ENCODE results near the gene KIRREL1. TPM values are rescaled to one million over a fixed set of nuclear protein-coding genes. Genes with fewer than 3 reads are reported as not detected.

The KIRREL1 gene
- total and polyA plus RNA-seq, 2 donors from 2014 or later: 13.7 to 54.9 TPM

GRCh38 chr1:158084747-158085146 lies 91.3 kb downstream of the KIRREL1 start:
- DNase-seq (no peak), FAIRE-seq (no peak)
- Histone ChIP-seq H3K27ac (ENCODE audit: low read depth in 2 of 2, low read length in 2 of 2) (no peak overlapping the region), H3K4me1 (ENCODE audit: control insufficient read depth in 2 of 3, insufficient read depth in 2 of 3, low read depth in 1 of 3, low read length in 3 of 3) (no peaks in the 10 kb centered on the region), H3K27me3 (ENCODE audit: control insufficient read depth, insufficient read depth, low read length) (no peaks in the 10 kb centered on the region), H3K9me3 (ENCODE audit: control insufficient read depth in 2 of 3, insufficient read depth in 1 of 3, low read length in 3 of 3) (no peaks in the 10 kb centered on the region), H3K9ac (ENCODE audit: low read length in 3 of 3) (no peak overlapping the region), H3K4me3 (ENCODE audit: low read length in 3 of 3) (no peak overlapping the region), H3K36me3 (ENCODE audit: control insufficient read depth in 2 of 3, insufficient read depth in 3 of 3, low read length in 3 of 3) (peaks cover 3 to 23% (median 18%) of the 10 kb centered on the region in 3 donors)
- intact Hi-C loops (cut with DNase I): loop anchor here (5.0 to 10.0 kb wide), 2 partner anchors 47 to 90 kb away; partner anchors contain the start of gene KIRREL1
- TF ChIP-seq, protein P1, sequence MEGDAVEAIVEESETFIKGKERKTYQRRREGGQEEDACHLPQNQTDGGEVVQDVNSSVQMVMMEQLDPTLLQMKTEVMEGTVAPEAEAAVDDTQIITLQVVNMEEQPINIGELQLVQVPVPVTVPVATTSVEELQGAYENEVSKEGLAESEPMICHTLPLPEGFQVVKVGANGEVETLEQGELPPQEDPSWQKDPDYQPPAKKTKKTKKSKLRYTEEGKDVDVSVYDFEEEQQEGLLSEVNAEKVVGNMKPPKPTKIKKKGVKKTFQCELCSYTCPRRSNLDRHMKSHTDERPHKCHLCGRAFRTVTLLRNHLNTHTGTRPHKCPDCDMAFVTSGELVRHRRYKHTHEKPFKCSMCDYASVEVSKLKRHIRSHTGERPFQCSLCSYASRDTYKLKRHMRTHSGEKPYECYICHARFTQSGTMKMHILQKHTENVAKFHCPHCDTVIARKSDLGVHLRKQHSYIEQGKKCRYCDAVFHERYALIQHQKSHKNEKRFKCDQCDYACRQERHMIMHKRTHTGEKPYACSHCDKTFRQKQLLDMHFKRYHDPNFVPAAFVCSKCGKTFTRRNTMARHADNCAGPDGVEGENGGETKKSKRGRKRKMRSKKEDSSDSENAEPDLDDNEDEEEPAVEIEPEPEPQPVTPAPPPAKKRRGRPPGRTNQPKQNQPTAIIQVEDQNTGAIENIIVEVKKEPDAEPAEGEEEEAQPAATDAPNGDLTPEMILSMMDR (IDR thresholded peaks at IDR 0.05; ENCODE audit: borderline replicate concordance, extremely low read depth, insufficient read depth): no peak

DNA sequence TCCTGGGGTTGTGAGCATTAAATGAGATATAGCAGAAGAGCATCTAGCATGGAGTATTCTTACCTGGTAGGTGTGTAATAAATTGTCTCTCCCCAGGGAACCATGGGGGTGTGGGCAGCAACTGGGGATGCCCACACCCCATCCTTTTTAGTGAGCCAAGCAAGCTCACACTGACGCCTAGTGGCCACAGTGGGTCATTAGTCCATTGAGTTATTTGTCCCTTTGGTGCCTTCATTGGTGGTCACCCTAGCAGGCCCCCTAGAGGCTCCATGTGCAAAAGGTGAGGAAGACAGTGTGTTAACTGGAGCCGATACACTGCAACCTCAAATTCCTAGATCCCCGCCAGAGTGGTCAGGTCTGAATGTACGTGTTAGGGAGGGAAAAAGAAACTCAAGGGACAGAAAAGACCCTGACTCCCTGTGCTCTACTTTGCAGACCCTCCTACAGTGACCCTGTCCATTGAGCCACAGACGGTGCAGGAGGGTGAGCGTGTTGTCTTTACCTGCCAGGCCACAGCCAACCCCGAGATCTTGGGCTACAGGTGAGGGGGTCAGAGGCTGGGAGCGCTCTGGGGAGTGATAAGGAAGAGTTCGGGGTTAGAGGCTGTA lies 94.0 kb downstream of the KIRREL1 start:
- peaks cover 3 to 31% (median 22%) of the 10 kb centered on the region in 3 donors for H3K36me3 ChIP-seq (ENCODE audit: control insufficient read depth in 2 of 3, insufficient read depth in 3 of 3, low read length in 3 of 3)
- H3K9me3 ChIP-seq (ENCODE audit: control insufficient read depth in 2 of 3, insufficient read depth in 1 of 3, low read length in 3 of 3): no peaks in the 10 kb centered on the region
- TF ChIP-seq, protein P1 (IDR thresholded peaks at IDR 0.05; ENCODE audit: borderline replicate concordance, extremely low read depth, insufficient read depth): peak; percentile 88
- intact Hi-C loops (cut with DNase I): loop anchor here (5.0 to 10.0 kb wide), 2 partner anchors 50 to 93 kb away; partner anchors contain the start of gene KIRREL1
- no peak overlapping the region for H3K9ac ChIP-seq (ENCODE audit: low read length in 3 of 3)
- no peaks in the 10 kb centered on the region for H3K4me1 ChIP-seq (ENCODE audit: control insufficient read depth in 2 of 3, insufficient read depth in 2 of 3, low read depth in 1 of 3, low read length in 3 of 3)
- FAIRE-seq (no peak), DNase-seq (peak in 4 of 5 donors; percentile 85 to 95 (median 90))
- H3K27me3 ChIP-seq (ENCODE audit: control insufficient read depth, insufficient read depth, low read length): no peaks in the 10 kb centered on the region
- H3K4me3 ChIP-seq (ENCODE audit: low read length in 3 of 3): no peak overlapping the region
- no peak overlapping the region for H3K27ac ChIP-seq (ENCODE audit: low read depth in 2 of 2, low read length in 2 of 2)

- Histone ChIP-seq H3K27me3 (ENCODE audit: control insufficient read depth, insufficient read depth, low read length) (no peaks in the 10 kb centered on the region), H3K36me3 (ENCODE audit: control insufficient read depth in 2 of 3, insufficient read depth in 3 of 3, low read length in 3 of 3) (peaks cover 11 to 33% (median 33%) of the 10 kb centered on the region in 3 donors), H3K27ac (ENCODE audit: low read depth in 2 of 2, low read length in 2 of 2) (no peak overlapping the region), H3K4me3 (ENCODE audit: low read length in 3 of 3) (no peak overlapping the region), H3K9me3 (ENCODE audit: control insufficient read depth in 2 of 3, insufficient read depth in 1 of 3, low read length in 3 of 3) (no peaks in the 10 kb centered on the region), H3K9ac (ENCODE audit: low read length in 3 of 3) (no peak overlapping the region), H3K4me1 (ENCODE audit: control insufficient read depth in 2 of 3, insufficient read depth in 2 of 3, low read depth in 1 of 3, low read length in 3 of 3) (no peaks in the 10 kb centered on the region)
- DNase-seq (no peak), FAIRE-seq (no peak)
- TF ChIP-seq, protein P1 (IDR thresholded peaks at IDR 0.05; ENCODE audit: borderline replicate concordance, extremely low read depth, insufficient read depth): no peak
- intact Hi-C loops (cut with DNase I): loop anchor here (5.0 to 10.0 kb wide), 2 partner anchors 52 to 95 kb away; partner anchors contain the start of gene KIRREL1
Measured at GRCh38 chr1:158089476-158089875, 96.0 kb downstream of the KIRREL1 start.

Measured in kidney (tissue), 14 donors.